ENCODE results near the gene ZNF563. TPM values are rescaled to one million over a fixed set of nuclear protein-coding genes. Genes with fewer than 3 reads are reported as not detected.
"Not testable (repeated sequence)": the region's sequence is repeated elsewhere in the genome, so short reads cannot be mapped to it uniquely, and the experiment has no call there.

Gene ZNF563
- total RNA-seq, 1 donor, result 1.6 TPM

- no peak for DNase-seq (ENCODE audit: low read depth)
- no peak overlapping the region for H3K4me3 ChIP-seq (ENCODE audit: low read depth, low read length)
- no peak for TF ChIP-seq CTCF (IDR thresholded peaks at IDR 0.05; ENCODE audit: insufficient read depth, low read length)
Observed at GRCh38 chr19:12331211-12331941, 2.1 kb downstream of the ZNF563 start.

GRCh38 chr19:12330340-12330739 is 3.1 kb downstream of the ZNF563 start:
- TF ChIP-seq CTCF (IDR thresholded peaks at IDR 0.05; ENCODE audit: insufficient read depth, low read length), result no peak
- no peak overlapping the region for H3K4me3 ChIP-seq (ENCODE audit: low read depth, low read length)

GRCh38 chr19:12325690-12326089 is 7.7 kb downstream of the ZNF563 start:
- no peak overlapping the region for H3K4me3 ChIP-seq (ENCODE audit: low read depth, low read length)
- TF ChIP-seq CTCF (IDR thresholded peaks at IDR 0.05; ENCODE audit: insufficient read depth, low read length), result no peak
- no peak for DNase-seq (ENCODE audit: low read depth)

More at GRCh38 chr19:12330340-12330739, 3.1 kb downstream of the ZNF563 start:
- DNase-seq (ENCODE audit: low read depth), result no peak

GRCh38 chr19:12318782-12319413 is 14.5 kb downstream of the ZNF563 start:
- no peak for TF ChIP-seq CTCF (IDR thresholded peaks at IDR 0.05; ENCODE audit: insufficient read depth, low read length)
- no peak for DNase-seq (ENCODE audit: low read depth)

GRCh38 chr19:12314553-12314952 is 18.9 kb downstream of the ZNF563 start:
- H3K4me3 ChIP-seq (ENCODE audit: low read depth, low read length), result no peak overlapping the region
- no peak for TF ChIP-seq CTCF (IDR thresholded peaks at IDR 0.05; ENCODE audit: insufficient read depth, low read length)

More at GRCh38 chr19:12318782-12319413, 14.5 kb downstream of the ZNF563 start:
- no peak overlapping the region for H3K4me3 ChIP-seq (ENCODE audit: low read depth, low read length)

GRCh38 chr19:12308891-12309290 is 24.5 kb downstream of the ZNF563 start:
- not testable (repeated sequence) for H3K4me3 ChIP-seq (ENCODE audit: low read depth, low read length); DNase-seq (ENCODE audit: low read depth)

More at GRCh38 chr19:12314553-12314952, 18.9 kb downstream of the ZNF563 start:
- DNase-seq (ENCODE audit: low read depth), result no peak

- peak overlapping the region; percentile 99 for H3K4me3 ChIP-seq (ENCODE audit: low read depth, low read length)
- DNase-seq (ENCODE audit: low read depth), result no peak
- TF ChIP-seq CTCF (IDR thresholded peaks at IDR 0.05; ENCODE audit: insufficient read depth, low read length), result no peak
Observed at GRCh38 chr19:12295191-12295590, 38.2 kb downstream of the ZNF563 start.

Data from fibroblast of the aortic adventitia (primary cell).